Smooth muscle cell (in vitro differentiated cells): ENCODE measurements around the gene CLMP. TPM values are rescaled to one million over a fixed set of nuclear protein-coding genes. Genes with fewer than 3 reads are reported as not detected.
"Not testable (repeated sequence)": the region's sequence is repeated elsewhere in the genome, so short reads cannot be mapped to it uniquely, and the experiment has no call there.

ENCODE experiments used
- DNase-seq: peaks from one replicate; lab custom pipeline; 2025; ENCODE audit not compliant: unreplicated experiment; lab: John Stamatoyannopoulos, UW
- H2AFZ ChIP-seq: fragments of 200-600 bp; sonication (generic); 2 replicates; pipeline ENCODE4 v1.6.0; 2016; ENCODE audit warnings: antibody characterized with exemption, low read depth, mild to moderate bottlenecking
- H3F3A ChIP-seq: fragments of 200-600 bp; sonication (generic); 2 replicates; pipeline ENCODE4 v1.6.0; 2017; ENCODE audit warnings: antibody characterized with exemption, low read depth
- H3K27ac ChIP-seq: fragments of 200-600 bp; sonication (generic); 2 replicates; pipeline ENCODE4 v1.5.1; 2016; ENCODE audit warnings: low read depth, mild to moderate bottlenecking
- H3K27me3 ChIP-seq: fragments of 200-600 bp; sonication (generic); 2 replicates; pipeline ENCODE4 v1.6.1; 2016; ENCODE audit warnings: low read depth, mild to moderate bottlenecking
- H3K36me3 ChIP-seq: fragments of 200-600 bp; sonication (generic); 2 replicates; pipeline ENCODE4 v1.5.1; 2016; ENCODE audit warnings: low read depth
- H3K4me1 ChIP-seq: fragments of 200-600 bp; sonication (generic); 2 replicates; pipeline ENCODE4 v1.5.1; 2016; ENCODE audit warnings: low read depth
- H3K4me2 ChIP-seq: fragments of 200-600 bp; sonication (generic); 2 replicates; pipeline ENCODE4 v1.6.0; 2016; ENCODE audit warnings: mild to moderate bottlenecking
- H3K4me3 ChIP-seq: fragments of 200-600 bp; sonication (generic); 2 replicates; pipeline ENCODE4 v1.5.1; 2016; ENCODE audit warnings: mild to moderate bottlenecking
- H3K79me2 ChIP-seq: fragments of 200-600 bp; sonication (generic); 2 replicates; pipeline ENCODE4 v1.6.0; 2016; ENCODE audit warnings: low read depth, mild to moderate bottlenecking
- H3K9ac ChIP-seq: fragments of 200-600 bp; sonication (generic); 2 replicates; pipeline ENCODE4 v1.6.0; 2016; ENCODE audit warnings: low read depth
- H3K9me3 ChIP-seq: fragments of 200-600 bp; sonication (generic); replicated peaks from 2 replicates; pipeline ENCODE4 v1.5.1; 2016; ENCODE audit warnings: low read depth
- H4K20me1 ChIP-seq: fragments of 200-600 bp; sonication (generic); 2 replicates; pipeline ENCODE4 v1.6.0; 2016; ENCODE audit warnings: low read depth
- WGBS: methylation state at CpG from one replicate; pipeline ENCODE4 v1.1.7; 2016; ENCODE audit warnings: low lambda C conversion rate; 5-methylcytosine and 5-hydroxymethylcytosine counted together
- polyA plus RNA-seq: library from polyadenylated mRNA; unstranded; fragments of >200 nt; fragmentation: Nextera tagmentation; extraction: Ambion mirVana; gene quantifications from 2 replicates; pipeline ENCODE4 v1.2.1, GENCODE V29; 2016
- total RNA-seq: library from RNA; depleted of rRNA; stranded (reverse); fragments of >200 nt; gene quantifications from 2 replicates; pipeline ENCODE4 v1.2.3, GENCODE V29; 2014
- TF ChIP-seq, protein P1 (sequence below): fragments of 200-600 bp; sonication (generic); IDR thresholded peaks from 2 replicates; pipeline ENCODE4 v1.5.1; 2017; ENCODE audit warnings: borderline replicate concordance, mild to moderate bottlenecking, antibody characterized with exemption; ENCODE audit not compliant: insufficient read depth, poor library complexity, severe bottlenecking

The CLMP gene
- total and polyA plus RNA-seq, 2 experiments from 2014 or later, result 74.0 to 176 TPM

DNA sequence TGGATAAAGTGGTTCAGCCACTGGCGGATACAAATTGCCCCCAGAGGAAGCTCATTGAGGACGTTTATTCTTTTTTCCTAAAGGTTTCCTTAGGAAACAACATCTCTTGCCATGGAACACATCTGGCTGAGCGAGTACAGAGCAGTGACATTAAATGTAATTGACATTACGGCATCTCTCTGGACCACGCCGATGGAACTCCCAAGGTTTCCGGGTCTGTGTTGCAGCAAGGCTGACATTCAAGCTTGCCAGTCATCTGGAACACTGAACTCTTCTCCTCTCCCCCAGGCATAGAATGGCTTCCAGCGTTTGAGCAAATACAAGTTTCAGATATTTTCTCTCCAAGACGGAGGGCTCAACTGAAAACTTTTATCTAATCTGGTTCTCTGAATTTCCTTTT, 42.1 kb downstream of the CLMP start:
- H4K20me1 ChIP-seq, result peaks cover 85% of the 10 kb centered on the region
- DNase-seq, result no peak
- no peaks in the 10 kb centered on the region for H3F3A ChIP-seq
- TF ChIP-seq, protein P1, sequence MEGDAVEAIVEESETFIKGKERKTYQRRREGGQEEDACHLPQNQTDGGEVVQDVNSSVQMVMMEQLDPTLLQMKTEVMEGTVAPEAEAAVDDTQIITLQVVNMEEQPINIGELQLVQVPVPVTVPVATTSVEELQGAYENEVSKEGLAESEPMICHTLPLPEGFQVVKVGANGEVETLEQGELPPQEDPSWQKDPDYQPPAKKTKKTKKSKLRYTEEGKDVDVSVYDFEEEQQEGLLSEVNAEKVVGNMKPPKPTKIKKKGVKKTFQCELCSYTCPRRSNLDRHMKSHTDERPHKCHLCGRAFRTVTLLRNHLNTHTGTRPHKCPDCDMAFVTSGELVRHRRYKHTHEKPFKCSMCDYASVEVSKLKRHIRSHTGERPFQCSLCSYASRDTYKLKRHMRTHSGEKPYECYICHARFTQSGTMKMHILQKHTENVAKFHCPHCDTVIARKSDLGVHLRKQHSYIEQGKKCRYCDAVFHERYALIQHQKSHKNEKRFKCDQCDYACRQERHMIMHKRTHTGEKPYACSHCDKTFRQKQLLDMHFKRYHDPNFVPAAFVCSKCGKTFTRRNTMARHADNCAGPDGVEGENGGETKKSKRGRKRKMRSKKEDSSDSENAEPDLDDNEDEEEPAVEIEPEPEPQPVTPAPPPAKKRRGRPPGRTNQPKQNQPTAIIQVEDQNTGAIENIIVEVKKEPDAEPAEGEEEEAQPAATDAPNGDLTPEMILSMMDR, result no peak
- no peak overlapping the region for H2AFZ ChIP-seq
- no peak overlapping the region for H3K4me3 ChIP-seq
- 84% methylated on average over 9 of the region's 9 CpGs for WGBS
- H3K36me3 ChIP-seq, result peaks cover 8% of the 10 kb centered on the region
- no peak overlapping the region for H3K27ac ChIP-seq
- no peaks in the 10 kb centered on the region for H3K9me3 ChIP-seq
- peaks cover 45% of the 10 kb centered on the region for H3K79me2 ChIP-seq
- no peaks in the 10 kb centered on the region for H3K27me3 ChIP-seq
- H3K9ac ChIP-seq, result no peak overlapping the region
- no peaks in the 10 kb centered on the region for H3K4me1 ChIP-seq
- no peak overlapping the region for H3K4me2 ChIP-seq

DNA sequence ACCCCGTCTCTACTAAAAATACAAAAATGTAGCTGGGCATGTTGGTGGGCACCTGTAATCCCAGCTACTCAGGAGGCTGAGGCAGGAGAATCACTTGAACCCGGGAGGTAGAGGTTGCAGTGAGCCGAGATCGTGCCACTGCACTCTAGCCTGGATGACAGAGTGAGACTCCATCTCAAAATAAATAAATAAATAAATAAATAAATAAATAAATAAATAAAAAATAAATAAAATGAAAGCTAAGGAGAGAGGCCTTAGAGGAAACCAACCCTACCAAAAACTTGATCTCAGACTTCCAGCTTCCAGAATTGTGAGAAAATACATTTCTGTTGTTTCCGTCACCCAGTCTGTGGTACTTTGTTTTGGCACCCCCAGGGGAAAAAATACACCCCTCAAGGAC, 42.7 kb downstream of the CLMP start:
- H3K4me3 ChIP-seq, H3K36me3 ChIP-seq, H3K4me1 ChIP-seq, DNase-seq, H3K4me2 ChIP-seq, H3K9ac ChIP-seq, H3K27ac ChIP-seq, H3K9me3 ChIP-seq, H2AFZ ChIP-seq, H3K27me3 ChIP-seq, H3F3A ChIP-seq: not testable (repeated sequence)
- WGBS, result 98% methylated on average over 5 of the region's 5 CpGs
- Histone ChIP-seq H4K20me1 (peaks cover 84% of the 10 kb centered on the region), H3K79me2 (peaks cover 39% of the 10 kb centered on the region)

DNA sequence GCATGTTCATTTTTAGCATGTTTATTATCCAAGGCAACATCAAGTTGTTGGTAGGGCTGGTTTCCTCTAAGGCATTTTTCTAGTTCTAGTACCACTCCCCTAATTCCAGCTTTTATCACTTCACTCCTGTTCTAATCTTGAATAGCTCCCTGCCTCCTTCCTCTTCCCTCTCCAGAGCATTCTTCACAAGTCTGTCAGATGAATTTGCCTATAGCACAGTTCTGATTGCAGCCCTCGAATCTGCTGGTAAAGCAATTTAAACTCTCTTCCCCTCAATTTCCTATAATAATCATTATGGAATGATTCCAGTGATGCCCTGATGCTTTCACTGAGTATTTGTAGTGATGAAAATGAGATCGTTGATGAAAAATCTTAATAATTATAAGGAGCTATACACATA, 43.3 kb downstream of the CLMP start:
- Histone ChIP-seq H3K9me3 (no peaks in the 10 kb centered on the region), H3K4me1 (no peaks in the 10 kb centered on the region), H3K27me3 (no peaks in the 10 kb centered on the region), H4K20me1 (peaks cover 84% of the 10 kb centered on the region), H3K36me3 (peaks cover 8% of the 10 kb centered on the region), H3K4me3 (no peak overlapping the region), H3K79me2 (peaks cover 36% of the 10 kb centered on the region), H3K27ac (no peak overlapping the region), H3F3A (no peaks in the 10 kb centered on the region), H2AFZ (no peak overlapping the region), H3K9ac (no peak overlapping the region), H3K4me2 (peak overlapping the region; percentile 24)
- no peak for DNase-seq
- WGBS, result 84% methylated on average over 2 of the region's 2 CpGs
- TF ChIP-seq, protein P1, result no peak

DNA sequence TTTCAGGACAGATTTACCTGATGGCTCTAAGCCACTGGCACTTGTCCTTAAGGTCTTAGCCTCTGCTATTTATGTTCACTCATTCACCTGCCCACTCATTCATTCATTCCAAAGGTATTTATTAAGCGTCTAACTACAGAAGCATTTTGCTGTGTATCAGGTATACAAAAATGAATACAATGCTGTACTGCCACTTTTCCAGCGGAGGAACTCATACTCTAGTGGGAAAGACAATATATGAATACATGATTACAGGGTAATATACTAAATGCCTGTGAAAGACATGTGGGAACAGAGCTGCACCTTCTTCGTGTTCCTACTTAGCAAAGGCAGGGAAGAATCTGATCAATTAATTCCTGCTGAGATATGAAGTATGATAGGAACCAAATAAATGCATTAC, 43.7 kb downstream of the CLMP start:
- no peaks in the 10 kb centered on the region for H3K27me3 ChIP-seq
- H3K4me3 ChIP-seq, result no peak overlapping the region
- H3K9me3 ChIP-seq, result no peaks in the 10 kb centered on the region
- H3F3A ChIP-seq, result no peaks in the 10 kb centered on the region
- WGBS, result 72% methylated on average over 3 of the region's 3 CpGs
- H4K20me1 ChIP-seq, result peaks cover 84% of the 10 kb centered on the region
- H3K27ac ChIP-seq, result no peak overlapping the region
- peak overlapping the region; percentile 24 for H3K4me2 ChIP-seq
- no peak for DNase-seq
- H3K9ac ChIP-seq, result no peak overlapping the region
- H2AFZ ChIP-seq, result no peak overlapping the region
- H3K79me2 ChIP-seq, result peaks cover 31% of the 10 kb centered on the region
- TF ChIP-seq, protein P1, result no peak
- H3K4me1 ChIP-seq, result no peaks in the 10 kb centered on the region
- H3K36me3 ChIP-seq, result peaks cover 7% of the 10 kb centered on the region
